Transverse colon (tissue), 3 donors: ENCODE measurements around the gene CIRBP.

Experiments used
- EP300 ChIP-seq: sonication (generic); formaldehyde crosslinking; IDR thresholded peaks from one replicate; pipeline ENCODE4 v1.6.1; 2017; ENCODE audit warnings: antibody characterized with exemption, low read depth
- TF ChIP-seq, protein P1 (sequence below), 5 experiments: fragments of 200-600 bp in 3 of 5; fragments of 450-650 bp in 2 of 5; sonication (generic) in 3 of 5; IDR thresholded peaks; 1 replicate in 2 of 5; 2 replicates in 3 of 5; pipeline ENCODE4 v1.5.1; 2016 to 2017; ENCODE audit warnings: antibody characterized with exemption in 5 of 5, inconsistent platforms in 3 of 5, mild to moderate bottlenecking in 2 of 5, moderate library complexity in 1 of 5

DNA sequence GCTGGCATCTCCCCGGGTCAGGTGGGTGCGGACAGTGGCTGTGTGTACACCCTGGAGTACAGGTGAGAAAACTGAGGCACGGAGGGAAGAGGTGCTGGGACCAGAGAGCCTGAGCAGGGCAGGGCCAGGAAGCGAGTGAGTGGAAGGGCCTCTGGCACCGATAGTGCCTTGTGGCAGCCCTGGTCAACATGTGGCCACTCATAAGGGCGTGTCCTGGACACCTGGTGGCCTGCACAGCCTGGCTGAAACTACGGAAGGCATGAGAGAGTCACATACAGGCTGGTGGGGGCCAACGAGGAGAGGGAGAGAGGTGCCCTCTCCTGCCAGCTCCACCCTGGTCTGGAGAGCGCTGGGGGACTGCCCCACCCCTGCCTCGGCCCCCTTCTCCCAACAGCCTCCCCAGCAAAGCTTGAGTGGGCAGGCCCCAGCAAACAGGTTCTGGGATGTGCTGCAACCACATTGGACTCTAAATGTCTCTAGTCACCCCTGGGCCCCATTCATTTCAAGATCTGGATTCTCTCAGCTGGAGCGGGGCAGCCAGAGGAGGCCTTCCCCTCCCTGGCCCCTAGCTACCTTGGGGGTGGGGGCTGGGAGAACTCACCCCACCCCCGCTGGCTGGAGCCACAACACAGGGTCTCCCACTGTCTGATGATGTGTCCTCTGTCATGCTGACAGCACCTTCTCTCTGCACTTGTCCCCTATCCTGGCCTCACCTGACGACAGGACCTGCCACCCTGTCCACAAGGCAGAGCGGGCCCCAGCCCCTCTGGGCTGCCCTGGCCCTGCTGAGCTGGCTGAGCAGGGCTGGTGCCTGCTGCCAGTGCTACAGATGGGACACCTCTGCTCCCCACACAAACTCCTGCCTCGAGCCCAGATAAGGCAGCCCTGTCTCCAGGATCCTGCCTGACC lies 37.1 kb upstream of the CIRBP start:
- TF ChIP-seq, protein P1, sequence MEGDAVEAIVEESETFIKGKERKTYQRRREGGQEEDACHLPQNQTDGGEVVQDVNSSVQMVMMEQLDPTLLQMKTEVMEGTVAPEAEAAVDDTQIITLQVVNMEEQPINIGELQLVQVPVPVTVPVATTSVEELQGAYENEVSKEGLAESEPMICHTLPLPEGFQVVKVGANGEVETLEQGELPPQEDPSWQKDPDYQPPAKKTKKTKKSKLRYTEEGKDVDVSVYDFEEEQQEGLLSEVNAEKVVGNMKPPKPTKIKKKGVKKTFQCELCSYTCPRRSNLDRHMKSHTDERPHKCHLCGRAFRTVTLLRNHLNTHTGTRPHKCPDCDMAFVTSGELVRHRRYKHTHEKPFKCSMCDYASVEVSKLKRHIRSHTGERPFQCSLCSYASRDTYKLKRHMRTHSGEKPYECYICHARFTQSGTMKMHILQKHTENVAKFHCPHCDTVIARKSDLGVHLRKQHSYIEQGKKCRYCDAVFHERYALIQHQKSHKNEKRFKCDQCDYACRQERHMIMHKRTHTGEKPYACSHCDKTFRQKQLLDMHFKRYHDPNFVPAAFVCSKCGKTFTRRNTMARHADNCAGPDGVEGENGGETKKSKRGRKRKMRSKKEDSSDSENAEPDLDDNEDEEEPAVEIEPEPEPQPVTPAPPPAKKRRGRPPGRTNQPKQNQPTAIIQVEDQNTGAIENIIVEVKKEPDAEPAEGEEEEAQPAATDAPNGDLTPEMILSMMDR (IDR thresholded peaks at IDR 0.05), result no peak
- TF ChIP-seq EP300, result no peak
